ENCODE data around the gene SBF2.

DNA sequence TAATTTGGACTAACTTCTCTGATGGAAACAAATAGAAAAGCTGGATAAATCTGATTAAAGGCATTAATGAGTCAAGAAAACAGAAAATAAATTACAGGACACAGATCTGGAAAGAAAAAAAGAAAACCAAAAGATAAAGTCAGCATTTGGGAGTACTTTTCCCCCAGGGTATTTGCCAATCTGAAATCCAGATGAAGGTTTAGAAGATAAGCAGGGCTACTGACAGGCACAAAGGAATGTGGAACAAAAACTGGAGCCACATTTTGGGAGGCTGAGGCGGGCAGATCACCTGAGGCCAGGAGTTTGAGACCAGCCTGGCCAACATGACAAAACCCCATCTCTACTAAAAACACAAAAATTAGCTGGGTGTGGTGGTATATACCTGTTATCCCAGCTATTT is 57.2 kb downstream of the SBF2 start:
- TF ChIP-seq, protein P1, sequence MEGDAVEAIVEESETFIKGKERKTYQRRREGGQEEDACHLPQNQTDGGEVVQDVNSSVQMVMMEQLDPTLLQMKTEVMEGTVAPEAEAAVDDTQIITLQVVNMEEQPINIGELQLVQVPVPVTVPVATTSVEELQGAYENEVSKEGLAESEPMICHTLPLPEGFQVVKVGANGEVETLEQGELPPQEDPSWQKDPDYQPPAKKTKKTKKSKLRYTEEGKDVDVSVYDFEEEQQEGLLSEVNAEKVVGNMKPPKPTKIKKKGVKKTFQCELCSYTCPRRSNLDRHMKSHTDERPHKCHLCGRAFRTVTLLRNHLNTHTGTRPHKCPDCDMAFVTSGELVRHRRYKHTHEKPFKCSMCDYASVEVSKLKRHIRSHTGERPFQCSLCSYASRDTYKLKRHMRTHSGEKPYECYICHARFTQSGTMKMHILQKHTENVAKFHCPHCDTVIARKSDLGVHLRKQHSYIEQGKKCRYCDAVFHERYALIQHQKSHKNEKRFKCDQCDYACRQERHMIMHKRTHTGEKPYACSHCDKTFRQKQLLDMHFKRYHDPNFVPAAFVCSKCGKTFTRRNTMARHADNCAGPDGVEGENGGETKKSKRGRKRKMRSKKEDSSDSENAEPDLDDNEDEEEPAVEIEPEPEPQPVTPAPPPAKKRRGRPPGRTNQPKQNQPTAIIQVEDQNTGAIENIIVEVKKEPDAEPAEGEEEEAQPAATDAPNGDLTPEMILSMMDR (IDR thresholded peaks at IDR 0.05; ENCODE audit: borderline replicate concordance, extremely low read depth, low read length, poor library complexity, severe bottlenecking) = no peak
- no peak for TF ChIP-seq EZH2 (IDR thresholded peaks at IDR 0.05; ENCODE audit: borderline replicate concordance, low read depth, low read length, severe bottlenecking)
